Measurements from ENCODE around the gene DIP2C.
A peak's percentile ranks its signal among the peaks of the same experiment; 100 is the strongest.
"Not testable (repeated sequence)": the region's sequence is repeated elsewhere in the genome, so short reads cannot be mapped to it uniquely, and the experiment has no call there.

DIP2C gene

DNA sequence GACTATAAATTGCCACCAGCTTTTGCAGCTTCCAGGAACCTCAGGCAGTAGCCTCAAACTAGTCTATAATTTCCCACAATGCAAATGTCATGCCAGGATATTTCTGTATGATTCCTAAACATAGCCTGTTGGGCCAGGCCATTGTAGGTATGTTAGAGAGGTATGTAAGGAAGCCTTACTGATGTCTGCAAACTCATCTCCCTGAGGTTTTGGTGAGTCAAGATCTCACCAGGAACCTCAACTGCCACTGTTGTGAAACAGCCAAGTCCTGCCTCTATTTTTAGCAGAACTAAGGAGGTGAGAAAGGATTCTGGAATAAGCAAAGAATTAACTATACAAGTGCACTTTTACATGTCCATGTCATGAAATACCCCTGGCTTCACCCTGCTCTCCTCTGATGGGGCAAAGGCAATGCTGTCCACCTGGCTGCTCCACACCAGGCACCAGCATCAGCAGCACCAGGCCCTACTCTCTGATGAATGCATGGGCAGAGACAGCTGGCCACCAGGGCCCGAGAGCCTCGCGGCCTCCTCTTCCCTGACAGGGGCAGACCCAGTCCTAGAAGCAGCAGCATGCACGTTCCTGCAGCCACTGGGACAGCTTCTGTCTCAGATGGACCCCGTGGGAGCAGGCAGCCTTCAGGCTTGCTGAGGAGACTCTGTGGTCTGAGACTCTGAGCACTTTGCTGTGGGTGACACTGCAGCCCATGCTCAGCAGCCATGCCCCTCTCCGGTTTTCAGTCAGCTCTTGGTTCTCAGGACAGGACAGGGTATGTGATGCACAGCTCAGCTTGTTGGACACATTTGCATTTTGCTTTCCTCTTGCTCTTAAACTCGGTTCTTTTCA, 407.0 kb downstream of the DIP2C start:
- peak; percentile 69 for DNase-seq

DNA sequence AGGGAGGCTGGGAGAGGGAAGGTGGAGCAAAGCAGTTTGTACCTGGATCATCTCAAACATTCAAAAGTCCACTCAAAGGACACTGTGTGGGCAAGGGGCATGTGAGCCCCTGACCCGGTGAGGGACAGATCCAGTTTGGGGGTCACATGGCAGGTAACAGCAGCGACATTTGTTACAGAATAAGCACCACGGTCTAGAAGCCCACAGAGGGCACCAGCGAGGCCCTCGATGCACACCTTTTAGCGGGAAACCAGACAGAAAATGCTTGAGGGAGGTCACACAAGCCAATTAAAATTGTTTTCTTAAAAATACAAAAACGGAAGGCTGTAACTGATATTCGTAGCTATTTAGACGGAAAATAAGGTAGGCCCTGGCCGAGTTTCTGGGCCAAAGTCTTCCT, 409.8 kb downstream of the DIP2C start:
- no peak for DNase-seq

DNA sequence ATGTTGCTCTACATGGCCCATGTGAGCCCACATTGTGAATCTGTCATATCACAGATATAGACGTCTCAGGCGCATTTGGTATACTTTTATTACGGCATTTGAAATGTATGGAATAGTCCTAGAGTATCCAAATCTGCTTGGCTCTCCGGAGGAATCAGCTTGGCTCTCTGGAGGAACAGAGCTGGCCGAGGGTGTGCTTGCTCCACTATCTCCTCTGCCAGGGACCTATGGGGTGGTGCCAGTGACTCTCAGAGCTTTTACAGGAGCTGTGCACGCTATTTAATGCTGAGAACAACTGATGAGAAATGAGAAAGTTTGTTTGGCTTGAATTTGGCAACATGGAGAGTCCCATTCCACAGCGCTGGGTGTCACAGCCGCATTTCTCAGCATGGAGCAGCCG, 410.2 kb downstream of the DIP2C start:
- DNase-seq, result no peak

DNA sequence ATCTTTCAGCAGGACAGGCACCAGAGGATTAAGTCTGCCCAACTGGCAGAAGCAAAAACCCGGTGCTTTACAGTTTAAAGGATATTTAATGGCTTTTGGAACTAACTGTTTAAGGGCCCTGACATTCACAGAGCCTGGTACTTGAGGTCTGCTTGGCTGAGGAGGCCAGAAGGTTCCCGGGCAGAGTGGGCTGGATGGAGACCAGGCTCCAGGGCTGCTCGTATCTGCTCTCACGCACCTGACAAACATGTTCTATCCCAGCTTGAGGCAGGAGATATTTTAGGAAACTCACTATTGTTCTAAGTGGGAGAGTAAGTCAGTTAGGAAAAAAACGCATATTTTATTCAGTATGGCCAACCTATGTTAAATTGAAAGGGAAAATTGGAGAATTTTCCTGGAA, 410.8 kb downstream of the DIP2C start:
- DNase-seq, result no peak

DNA sequence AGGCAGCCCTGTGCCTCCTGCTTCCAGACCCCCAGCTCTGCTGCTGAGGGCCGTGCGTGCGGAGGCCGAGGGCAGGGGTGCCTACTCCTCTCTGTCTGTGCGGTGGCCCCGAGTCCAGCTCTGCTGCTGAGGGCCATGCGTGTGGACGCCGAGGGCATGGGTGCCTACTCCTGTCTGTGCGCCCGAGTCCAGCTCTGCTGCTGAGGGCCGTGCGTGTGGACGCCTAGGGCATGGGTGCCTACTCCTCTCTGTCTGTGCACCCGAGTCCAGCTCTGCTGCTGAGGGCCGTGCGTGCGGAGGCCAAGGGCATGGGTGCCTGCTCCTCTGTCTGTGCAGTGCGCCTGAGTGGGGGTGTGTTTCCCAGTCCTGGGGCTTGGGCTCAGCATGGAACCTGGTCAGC, 411.5 kb downstream of the DIP2C start:
- no peak for DNase-seq

DNA sequence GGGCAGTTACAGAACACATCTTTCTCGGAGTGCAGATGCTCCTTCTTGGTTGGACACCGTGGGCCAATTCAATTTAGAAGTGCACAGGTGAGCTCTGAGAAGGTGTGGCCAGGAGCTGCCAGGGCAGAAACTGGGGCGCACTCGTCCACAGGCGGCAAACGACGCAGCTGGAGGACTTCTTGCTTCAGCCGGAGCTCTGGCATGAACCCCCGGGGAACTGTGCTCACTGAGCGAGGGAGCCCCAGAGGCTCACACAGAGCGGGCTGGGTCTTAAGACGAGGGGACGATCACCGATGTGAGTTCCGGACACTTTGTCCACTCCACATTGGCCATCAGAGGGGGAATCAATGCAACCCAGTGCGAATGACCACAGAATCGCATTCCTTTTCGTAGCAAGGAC, 413.8 kb downstream of the DIP2C start:
- DNase-seq, result no peak

DNA sequence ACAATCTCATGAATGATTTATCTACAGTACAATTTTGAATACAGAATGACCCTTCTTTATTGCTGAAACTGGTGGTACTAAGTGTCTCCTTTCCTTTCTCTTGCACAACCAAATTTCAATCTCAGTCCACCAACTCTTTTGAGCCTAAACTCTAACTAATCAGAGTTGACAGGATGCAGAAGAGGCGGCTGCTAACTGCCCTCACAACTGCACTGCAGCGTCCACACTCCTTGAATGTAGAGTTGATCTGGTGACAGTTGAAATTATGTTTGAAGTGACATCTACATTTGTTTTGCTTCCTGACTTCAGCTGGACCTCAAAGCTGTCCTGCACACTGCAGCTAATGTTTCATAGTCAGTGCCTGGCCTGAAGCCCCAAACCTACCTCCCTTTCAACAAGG, 414.6 kb downstream of the DIP2C start:
- DNase-seq, result no peak

DNA sequence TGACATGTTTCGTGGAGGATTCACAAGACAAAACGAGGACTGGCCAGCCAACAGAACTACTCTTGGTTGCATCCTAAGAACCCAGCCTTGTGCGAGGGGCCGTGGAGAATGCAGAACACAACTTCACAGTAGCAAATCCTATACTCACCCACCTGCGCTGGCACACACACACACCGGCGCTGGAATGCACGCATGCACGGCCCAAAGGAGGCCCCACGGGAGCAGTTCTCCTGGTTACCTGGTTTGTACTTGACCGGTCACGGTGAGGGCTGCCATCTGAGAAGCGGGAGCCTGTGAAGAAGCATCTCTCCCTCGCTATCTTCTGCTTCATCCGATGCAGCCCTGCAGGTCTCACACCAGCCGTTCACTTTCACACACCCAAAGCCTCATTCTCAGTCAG, 416.4 kb downstream of the DIP2C start:
- DNase-seq, result no peak

DNA sequence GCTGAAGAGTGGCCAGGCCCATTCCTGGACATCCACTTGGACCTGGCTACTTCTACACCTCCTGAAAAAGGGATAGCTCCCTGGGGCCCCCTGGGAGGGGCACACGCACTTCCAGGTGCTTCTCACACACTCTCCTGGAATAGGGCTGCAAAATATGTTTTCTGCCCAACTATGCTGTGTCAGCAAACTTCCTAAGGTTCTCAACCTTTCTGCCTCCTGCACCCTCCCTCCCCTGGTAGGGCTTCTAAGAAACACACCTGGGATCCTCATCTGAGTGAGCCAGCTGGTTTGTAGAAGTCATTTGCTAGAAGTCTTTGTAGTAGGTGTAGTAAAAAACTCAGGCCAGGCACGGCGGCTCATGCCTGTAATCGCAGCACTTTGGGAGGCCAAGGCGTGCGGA, 417.7 kb downstream of the DIP2C start:
- no peak for DNase-seq

DNA sequence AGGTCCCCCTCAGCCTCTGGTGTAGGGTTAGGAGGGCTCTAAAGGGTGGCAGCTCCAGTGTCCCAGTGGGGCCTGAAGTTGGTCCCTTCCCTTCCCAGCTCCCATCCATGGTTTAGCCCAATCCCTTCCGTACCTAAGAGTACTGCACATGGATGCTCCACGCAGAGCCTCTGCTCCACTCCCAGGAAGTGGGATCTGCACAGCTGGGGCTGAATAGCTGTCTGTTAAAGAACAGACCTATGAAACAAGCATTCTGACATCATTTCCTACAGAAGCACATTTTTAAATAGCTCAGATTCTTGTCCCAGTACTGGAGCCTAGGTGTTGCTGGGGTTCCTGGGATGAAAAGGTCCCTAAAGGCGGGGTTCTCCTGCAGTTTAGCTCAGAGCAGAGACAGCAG, 418.3 kb downstream of the DIP2C start:
- no peak for DNase-seq

DNA sequence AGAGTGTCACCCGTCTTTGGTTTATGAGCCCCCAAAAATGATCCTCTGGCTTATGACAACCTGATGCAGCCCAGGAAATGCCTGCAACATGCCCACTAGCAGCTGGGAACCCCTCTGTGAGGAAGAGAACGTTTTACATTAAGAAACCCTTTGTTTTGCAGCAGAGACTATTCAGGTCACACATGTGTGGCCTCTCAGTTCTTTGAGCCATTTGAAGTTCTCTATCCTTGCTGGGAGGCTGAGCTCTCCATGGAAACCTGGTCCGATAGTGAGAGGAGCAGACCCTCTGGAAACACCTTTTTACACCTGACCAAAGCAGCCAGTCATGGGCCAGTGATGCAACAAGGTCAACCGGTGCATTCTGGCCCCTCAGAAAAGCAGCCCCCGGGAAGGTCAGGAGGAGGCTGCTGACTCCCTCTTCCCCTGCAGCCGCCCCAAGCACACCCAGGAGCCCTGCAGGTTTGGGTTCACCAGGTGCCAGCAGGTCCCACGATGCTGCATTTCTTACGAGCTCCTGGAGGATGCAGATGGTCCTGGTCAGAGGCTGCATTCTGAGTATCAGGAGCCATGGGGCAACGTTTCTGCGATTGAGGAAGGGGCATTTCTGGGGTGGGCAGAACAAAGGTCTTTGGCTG, 419.9 kb downstream of the DIP2C start:
- DNase-seq, result no peak

DNA sequence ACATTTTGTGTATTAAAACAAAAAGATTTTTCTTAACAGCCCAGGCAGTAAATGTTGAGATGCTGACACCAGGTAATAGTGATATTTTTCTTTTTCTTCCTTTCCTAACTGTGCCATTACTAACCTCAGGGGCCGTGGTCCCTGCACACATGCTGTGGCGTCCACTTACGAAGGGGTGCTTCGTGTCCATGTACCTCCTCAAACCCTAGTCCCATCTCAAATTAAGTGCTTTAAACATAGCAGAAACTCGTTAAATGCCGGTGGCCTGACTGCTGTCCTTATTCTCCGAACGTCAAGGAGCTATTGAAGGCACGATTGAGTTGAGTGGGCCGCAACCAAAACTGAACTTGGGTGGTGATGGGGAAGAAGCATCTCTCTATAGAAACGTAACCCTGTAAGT, 421.8 kb downstream of the DIP2C start:
- no peak for DNase-seq

DNA sequence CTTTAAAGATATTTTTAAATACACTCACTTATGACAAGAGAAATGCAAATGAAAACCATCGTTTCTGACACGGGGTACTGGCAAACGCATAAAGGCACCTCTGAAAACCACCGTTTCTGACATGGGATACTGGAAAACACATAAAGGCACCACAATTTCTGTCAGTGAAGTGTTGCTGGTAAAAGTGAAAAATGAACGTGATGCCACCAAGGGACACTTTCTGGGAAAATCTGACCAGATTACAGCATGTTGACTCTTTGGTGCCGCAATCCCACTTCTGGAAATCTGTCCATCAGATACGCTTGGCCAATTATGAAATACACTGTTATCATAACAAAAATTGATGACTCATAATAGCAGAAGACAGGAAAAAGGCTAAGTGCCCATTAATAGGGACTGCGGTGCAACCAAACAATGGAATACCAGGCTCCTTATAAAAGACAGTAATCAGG, 422.5 kb downstream of the DIP2C start:
- no peak for DNase-seq

DNA sequence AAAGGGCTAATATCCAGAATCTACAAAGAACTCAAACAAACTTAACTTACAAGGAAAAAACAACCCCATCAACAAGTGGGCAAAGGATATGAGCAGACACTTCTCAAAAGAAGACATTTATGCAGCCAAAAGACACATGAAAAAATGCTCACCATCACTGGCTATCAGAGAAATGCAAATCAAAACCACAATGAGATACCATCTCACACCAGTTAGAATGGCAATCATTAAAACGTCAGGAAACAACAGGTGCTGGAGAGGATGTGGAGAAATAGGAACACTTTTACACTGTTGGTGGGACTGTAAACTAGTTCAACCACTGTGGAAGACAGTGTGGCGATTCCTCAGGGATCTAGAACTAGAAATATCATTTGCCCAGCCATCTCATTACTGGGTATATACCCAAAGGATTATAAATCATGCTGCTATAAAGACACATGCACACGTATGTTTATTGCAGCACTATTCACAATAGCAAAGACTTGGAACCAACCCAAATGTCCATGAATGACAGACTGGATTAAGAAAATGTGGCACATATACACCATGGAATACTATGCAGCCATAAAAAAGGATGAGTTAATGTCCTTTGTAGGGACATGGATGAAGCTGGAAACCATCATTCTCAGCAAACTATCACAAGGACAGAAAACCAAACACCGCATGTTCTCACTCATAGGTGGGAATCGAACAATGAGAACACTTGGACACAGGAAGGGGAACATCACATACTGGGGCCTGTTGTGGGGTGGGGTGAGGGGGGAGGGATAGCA, 423.5 kb downstream of the DIP2C start:
- DNase-seq, result not testable (repeated sequence)

DNA sequence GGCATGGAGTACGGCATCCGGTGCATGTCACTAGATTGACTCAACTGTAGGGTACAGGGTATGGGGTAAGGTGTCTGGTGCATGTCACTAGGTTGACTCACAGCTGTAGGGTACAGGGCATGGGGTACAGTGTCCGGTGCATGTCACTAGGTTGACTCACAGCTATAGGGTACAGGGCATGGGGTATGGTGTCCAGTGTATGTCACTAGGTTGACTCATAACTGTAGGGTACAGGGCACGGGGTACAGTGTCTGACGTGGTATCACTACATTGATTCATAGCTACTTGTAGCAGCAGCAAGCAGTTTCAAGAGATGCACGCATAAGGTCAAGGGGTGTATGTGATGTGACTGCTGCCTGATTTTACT, 424.4 kb downstream of the DIP2C start:
- not testable (repeated sequence) for DNase-seq

DNA sequence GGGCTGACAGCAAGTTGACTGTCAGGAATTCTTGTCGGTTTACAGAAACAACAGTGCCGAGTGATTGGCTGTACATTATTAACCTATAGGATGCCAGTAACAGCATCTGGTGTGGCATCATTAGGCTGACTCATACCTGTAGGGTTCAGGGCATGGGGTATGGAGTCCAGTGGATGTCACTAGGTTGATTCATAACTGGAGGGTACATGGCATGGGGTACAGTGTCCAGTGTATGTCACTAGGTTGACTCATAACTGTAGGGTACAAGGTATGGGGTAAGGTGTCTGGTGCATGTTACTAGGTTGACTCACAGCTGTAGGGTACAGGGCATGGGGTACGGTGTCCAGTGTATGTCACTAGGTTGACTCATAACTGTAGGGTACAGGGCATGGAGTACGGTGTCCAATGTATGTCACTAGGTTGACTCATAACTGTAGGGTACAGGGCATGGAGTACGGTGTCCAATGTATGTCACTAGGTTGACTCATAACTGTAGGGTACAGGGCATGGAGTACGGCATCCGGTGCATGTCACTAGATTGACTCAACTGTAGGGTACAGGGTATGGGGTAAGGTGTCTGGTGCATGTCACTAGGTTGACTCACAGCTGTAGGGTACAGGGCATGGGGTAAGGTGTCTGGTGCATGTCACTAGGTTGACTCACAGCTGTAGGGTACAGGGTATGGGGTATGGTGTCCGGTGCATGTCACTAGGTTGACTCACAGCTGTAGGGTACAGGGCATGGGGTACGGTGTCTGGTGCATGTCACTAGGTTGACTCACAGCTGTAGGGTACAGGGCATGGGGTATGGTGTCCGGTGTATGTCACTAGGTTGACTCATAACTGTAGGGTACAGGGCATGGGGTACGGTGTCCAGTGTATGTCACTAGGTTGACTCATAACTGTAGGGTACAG, 425.1 kb downstream of the DIP2C start:
- DNase-seq, result not testable (repeated sequence)

DNA sequence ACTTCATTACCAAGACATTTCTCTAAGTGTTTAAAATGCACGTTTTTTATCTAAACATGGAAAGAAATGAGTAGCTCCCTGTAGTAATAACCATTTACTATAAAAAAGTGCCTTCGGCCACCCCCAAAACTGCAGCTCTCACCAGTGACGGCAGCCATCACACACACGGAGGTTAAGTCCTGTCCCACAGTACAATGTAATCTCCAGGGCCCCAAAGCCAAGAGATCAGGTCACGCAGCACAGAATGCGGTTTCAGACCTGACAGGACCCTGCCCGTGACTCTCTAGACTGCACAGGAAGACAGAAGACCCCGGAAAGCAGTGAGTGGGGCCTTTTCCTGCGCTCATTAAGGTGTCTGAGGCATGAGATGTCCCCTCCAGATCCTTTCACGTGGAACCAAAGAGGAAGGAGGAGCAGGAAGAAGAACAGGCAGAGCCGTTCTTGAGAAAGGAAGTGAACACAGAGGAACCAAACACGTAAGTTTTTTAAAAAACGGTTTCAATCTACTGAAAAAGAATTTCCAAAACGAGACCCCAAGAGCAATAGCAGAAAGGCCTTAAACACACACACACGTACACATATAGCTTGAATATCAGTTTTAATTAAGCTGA, 428.5 kb downstream of the DIP2C start:
- DNase-seq, result no peak

DNA sequence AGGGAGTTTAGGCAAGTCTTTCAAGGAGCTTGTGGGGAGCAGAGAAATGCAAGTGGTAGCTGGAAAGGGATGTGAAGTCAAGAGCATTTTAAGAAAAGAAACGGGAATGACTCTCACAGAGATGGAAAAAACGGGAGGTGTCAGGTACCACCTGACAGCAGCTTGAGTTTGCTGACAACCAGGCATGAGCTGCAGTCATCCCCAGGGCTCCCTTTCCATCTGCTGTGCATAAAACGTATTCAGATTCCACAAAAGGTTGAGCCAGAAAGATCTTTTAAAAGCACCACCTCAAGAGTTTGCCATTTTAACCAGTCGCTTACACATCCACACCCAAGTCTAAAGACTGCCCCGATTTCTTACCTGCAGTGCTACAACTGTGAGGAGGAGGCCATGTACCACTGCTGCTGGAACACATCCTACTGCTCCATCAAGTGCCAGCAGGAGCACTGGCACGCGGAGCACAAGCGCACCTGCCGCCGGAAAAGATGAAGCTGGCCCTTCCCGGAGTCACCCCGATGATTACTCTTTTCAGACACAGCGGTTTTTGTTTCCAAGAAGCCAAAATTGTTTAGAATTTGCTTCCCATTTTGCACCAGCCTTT, 437.4 kb downstream of the DIP2C start:
- no peak for DNase-seq

DNA sequence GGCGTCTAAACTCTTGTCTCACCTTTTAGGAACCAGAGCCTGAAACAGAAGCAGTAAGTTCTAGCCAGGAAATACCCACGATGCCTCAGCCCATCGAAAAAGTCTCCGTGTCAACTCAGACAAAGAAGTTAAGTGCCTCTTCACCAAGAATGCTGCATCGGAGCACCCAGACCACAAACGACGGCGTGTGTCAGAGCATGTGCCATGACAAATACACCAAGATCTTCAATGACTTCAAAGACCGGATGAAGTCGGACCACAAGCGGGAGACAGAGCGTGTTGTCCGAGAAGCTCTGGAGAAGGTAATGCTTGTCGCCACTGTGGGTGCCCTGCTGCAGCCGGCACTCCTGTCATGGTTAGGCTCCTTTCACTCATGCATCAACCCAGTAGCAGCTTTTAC, 441.2 kb downstream of the DIP2C start:
- no peak for DNase-seq

DNA sequence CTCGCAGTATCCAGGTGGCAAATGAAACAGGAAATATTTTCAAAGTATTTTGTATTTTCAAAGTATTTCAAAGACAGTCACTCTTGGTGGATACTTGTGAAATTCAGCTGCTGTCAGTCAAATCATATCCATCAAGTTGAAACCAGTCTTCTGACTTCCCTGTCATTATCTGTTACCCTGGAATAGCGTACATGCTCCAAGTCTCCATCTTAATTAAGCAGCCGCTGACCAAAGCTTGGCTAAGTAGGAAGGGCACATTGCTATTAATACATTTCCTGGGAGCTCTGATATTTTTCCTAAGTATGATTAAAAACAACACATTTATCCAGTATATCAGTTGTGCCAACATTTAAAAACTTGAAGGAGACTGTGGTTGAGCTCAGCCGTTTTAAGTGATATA, 442.0 kb downstream of the DIP2C start:
- no peak for DNase-seq

DNA sequence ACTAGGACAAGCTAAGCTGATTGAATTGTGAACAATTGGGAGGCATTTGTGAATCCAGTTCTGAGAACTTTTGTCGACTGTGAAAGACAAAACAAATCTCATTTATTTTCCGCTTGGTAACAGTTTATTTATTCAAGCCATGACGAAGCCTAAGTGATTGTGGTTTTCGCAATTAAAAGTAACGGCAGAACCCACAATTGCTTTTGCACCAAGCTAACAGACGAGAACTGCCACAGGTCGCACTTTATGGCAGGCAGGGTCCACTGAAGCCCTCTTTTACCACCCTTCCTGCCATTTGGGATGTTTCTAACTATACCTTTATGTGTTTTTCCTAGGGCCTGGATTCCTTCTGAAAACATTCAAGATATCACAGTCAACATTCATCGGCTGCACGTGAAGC, 443.0 kb downstream of the DIP2C start:
- no peak for DNase-seq

DNA sequence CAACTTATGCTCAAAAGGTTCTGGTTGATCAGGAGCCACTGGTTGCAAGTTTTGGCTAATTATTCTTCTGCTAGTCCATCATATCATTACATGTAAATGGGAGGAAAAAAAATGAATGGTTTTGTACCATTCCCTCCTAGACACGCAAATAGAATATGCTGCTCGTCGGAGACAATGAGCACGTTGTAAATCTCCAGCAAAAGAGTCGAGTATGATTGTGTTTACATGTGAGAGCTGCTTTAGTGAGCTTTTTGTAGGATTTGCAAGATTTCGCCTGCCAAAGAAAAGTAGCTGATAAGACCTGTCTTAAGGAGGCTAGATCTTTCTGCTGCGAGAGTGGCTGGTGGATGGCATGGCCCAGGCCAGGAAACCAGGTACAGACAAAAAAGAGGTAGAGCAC, 445.2 kb downstream of the DIP2C start:
- no peak for DNase-seq

All from fibroblast of skin of right quadriceps (primary cell).